PC-9 (cell line): ENCODE results near the gene FBXO30.

Experiments used
- CTCF ChIP-seq: fragments of 200-600 bp; sonication (generic); conservative IDR thresholded peaks from 2 replicates; pipeline ENCODE4 v1.6.1; 2017; ENCODE audit warnings: mixed run types, antibody characterized with exemption, mild to moderate bottlenecking, moderate library complexity
- EZH2 ChIP-seq: fragments of 200-600 bp; sonication (generic); IDR thresholded peaks from 2 replicates; pipeline ENCODE4 v1.8.0; 2017; ENCODE audit warnings: antibody characterized with exemption, low read depth

- TF ChIP-seq EZH2 (no peak), CTCF (no peak)
These were observed 58.4 kb downstream of the FBXO30 start for GRCh38 chr6:145756170-145756662.
